GM21447 (cell line): ENCODE measurements around the gene KCNMB2.
A peak's percentile ranks its signal among the peaks of the same experiment; 100 is the strongest.

Experiments used
- ATAC-seq: cut with Tn5 transposase; IDR thresholded peaks from one replicate; pipeline ENCODE4 v1.9.1; 2021; ENCODE audit not compliant: unreplicated experiment

Gene KCNMB2

GRCh38 chr3:178637802-178638201 lies 101.6 kb downstream of the KCNMB2 start:
- no peak for ATAC-seq

GRCh38 chr3:178645503-178645902 lies 109.3 kb downstream of the KCNMB2 start:
- no peak for ATAC-seq

- ATAC-seq: no peak
Measured at GRCh38 chr3:178646186-178646862, 110.1 kb downstream of the KCNMB2 start.

DNA sequence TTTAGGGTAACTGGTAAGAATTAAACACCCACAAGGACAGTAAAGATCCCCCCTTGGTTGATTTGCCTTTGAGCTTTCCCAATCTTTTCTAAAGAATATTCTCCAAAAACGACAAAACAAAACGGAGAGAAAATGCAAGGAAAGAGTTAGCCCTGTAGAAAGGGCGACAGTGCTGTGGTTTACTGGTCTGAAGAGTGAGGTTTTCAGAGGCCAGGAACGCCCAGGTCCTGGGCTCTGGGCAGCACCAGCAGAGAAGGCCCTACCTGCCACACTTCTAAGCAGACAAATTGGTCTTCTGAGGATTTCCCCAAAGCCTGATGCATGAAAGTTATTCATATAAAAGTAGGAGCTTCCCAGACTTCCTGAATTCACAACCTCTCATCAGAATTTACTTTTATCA lies 119.3 kb downstream of the KCNMB2 start:
- no peak for ATAC-seq

DNA sequence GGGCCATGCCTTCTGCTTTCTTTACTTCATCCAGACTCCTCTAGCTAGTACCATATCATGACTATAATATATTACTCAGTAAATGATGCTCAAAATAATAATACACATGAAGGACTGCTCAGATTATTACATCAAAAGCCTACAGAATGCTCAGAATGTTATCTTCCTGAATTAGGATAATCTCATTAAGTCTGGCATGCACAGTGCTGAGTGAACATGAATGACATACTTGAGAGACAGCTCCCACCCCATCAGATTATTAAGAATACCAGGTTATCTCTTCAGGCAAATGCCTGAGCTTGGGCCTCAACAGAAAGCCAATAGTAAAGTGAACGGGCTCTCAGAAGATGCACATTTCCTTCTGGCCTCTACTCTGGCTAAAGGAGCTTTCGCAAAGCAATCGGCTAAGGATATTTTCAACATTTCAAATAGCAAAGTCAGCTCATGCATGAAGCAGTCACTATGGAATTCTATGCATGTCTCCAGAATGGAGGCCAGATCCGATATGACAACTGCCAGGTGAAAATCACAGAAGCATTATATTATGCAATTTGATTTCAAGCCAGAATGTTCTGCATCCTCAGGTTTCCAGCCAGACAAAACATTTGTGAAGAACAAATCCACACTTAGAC lies 122.6 kb downstream of the KCNMB2 start:
- no peak for ATAC-seq

- ATAC-seq: peak; percentile 66
Measured at GRCh38 chr3:178663201-178663934, 127.1 kb downstream of the KCNMB2 start.

GRCh38 chr3:178665747-178666146 lies 129.5 kb downstream of the KCNMB2 start:
- ATAC-seq: no peak

- ATAC-seq: no peak
Measured at GRCh38 chr3:178669022-178669601, 132.9 kb downstream of the KCNMB2 start.

DNA sequence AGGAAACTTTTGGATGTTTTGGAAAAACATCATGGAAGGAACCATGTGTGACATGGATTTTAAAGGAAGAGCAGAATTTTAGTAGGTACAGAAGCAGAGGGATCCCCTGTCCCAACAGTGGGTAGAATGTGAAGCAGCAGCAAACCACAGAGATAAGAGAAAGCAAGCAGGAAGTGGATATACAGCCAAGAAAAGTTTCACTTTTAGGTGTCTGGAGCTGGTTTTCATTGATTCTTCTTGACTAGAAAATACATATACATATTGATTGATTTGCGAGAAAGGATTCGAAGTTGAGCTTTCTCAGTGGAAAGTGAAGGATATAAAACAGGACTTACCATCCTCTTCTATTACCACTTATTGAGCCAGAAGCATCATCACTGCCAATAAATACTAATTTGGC lies 133.5 kb downstream of the KCNMB2 start:
- ATAC-seq: peak; percentile 62

- peak; percentile 31 for ATAC-seq
Measured at GRCh38 chr3:178671377-178671776, 135.1 kb downstream of the KCNMB2 start.

GRCh38 chr3:178671791-178672190 lies 135.6 kb downstream of the KCNMB2 start:
- ATAC-seq: peak; percentile 60

GRCh38 chr3:178672275-178672674 lies 136.0 kb downstream of the KCNMB2 start:
- ATAC-seq: no peak

DNA sequence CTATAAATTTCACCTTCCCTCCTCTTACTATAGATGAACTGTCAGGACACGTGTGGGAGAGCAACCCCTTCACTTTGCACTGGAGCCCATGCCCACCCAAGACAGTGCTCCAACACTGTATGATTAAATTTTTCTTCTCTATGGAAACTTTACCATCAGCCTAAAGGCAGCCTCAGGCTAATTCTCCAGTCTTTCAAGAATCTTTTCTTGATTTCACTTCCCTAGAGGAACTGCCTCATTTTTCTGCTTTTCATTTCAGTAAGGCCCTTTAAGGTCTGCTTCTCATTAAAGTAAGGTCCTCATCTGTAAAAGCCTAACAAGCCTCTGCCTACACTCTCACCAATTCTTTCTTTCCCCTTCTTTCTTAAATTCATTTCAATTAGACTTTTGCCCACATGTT lies 137.3 kb downstream of the KCNMB2 start:
- no peak for ATAC-seq

- no peak for ATAC-seq
Measured at GRCh38 chr3:178676077-178676476, 139.8 kb downstream of the KCNMB2 start.

DNA sequence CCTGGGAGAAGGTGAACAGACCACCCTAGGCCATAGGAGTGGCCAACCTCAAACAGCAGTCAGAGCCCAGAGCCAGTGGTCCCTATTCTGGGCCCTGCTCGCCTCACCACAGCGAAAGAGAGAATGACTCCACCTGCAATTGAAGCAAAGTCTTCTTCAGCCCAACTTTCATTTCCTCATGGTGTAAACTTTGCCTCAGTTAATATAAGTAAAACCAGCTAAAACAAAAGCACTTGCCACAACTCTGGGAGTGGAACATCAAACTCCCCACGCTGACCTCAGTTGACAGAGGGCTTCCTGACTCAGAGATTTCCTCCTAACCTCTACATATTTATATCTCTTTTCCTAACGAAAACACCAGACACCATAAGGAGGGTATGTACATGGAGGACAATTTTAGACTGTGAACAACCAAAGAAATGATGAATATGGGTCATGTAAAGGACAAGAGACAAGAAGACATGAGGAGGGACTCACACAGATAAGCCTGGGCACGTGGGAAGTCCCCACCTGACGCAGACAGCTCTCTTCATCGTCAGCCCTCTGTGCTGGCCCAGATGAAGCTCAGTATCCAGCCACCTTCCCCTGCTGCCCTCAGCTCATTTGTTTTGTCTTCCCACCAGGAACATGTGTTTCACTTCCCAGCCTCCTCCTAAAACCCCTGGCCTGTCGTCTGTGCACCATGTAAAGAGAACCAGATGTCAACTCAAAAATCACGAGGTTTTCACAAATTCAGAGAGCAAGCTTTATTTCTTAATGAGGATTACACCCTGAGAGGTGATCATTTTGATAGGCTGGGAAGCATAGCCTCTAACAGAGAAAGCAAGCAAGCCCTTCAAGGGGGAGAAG lies 140.9 kb downstream of the KCNMB2 start:
- peak; percentile 53 for ATAC-seq

DNA sequence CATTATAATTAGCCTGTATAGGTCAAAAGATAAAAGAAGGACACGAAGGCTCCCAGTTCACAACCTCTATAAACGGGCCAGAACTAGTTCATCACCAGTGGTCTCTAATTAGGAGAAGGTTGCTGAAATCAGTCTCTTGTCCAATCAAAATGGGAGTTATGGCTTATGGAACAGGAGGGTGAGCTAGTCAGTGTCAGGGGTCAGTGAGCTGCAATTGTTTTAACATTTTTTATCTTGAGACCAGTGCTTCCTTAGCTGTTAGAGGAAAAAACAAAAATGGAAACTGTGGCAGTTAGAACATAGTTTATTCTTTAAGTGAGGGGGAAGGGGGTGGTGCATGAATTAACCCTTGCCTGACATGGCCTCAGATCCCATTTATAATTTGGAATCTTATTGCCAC lies 141.7 kb downstream of the KCNMB2 start:
- ATAC-seq: no peak

DNA sequence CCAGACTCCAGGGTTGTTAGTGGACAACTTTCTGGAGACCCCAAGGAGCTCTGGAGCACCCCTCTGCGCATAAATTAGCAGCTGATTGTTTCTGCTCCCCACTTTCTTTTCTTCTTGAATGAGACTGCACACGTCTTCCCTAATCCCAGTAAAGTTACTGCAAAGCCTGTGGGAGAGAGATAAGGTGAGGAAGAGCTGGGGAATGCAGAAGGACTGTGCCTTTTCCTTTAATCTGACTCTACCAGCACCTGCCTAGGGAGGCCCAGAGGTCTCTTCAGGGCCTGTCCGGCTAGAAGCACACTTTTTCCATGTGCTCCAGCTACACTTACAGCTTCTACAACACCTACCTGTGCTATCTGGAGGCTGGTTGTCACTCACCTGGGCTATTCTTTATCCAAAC lies 143.8 kb downstream of the KCNMB2 start:
- no peak for ATAC-seq

DNA sequence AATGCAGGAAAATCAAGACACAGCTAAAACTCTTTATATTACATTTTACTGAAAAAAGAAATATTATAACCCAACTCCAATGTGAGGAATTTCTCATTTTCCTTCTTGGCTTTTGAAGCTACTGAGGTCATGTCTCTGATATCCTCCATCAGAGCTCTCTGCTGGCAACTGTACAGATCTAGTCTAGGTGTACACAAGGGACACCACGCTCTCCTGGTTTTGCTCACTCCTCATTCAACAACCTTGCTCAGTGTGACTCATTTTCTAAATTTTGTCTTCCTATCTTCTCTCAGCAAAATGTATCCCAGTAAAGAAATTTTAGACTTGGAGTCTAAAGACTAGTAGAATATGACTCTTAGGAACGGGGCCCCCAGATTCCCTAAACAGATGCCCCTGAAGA lies 144.3 kb downstream of the KCNMB2 start:
- no peak for ATAC-seq

DNA sequence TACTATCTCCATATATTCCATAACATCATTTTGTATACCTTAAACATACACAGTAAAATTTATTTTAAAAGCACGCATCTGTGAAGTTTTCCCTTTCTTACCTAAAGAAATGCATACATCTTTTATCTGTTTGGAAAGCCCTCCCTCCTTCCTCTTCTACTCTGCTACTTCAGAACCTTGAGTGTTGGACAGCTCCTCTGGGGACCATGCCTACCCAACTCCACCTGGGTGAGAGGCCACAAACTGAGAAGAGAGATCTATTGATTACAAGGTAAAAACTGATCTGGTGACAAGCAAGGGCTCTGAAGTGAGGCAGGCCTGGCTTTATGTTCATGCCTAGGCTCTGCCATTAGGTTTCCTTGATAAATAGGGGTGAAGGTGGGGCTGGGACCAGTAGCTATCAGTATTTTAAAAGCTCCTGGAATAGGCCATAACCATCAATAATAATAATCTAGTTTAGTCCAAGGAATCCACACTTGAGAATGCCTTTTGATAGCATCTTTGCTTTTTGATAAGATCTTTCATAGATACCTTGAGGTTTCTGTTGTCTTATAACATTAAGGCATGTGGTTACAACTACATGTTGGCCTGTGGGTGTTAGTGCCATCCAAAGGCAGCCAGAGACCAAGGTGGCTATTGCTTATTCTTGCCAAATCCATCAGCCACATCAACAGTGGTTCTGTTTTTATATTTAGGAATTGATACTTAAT lies 148.8 kb downstream of the KCNMB2 start:
- no peak for ATAC-seq

- ATAC-seq: no peak
Measured at GRCh38 chr3:178685591-178685906, 149.3 kb downstream of the KCNMB2 start.
